IPS-20b (cell line): Measurements from ENCODE around the gene THY1.
A peak's percentile ranks its signal among the peaks of the same experiment; 100 is the strongest.
"Not testable (repeated sequence)": the region's sequence is repeated elsewhere in the genome, so short reads cannot be mapped to it uniquely, and the experiment has no call there.

ENCODE experiments used
- H3K27ac ChIP-seq: one replicate; pipeline ENCODE4 v1.5.1; 2013; ENCODE audit warnings: low read length
- H3K27me3 ChIP-seq: 2 replicates; pipeline ENCODE4 v1.6.1; 2013; ENCODE audit warnings: mild to moderate bottlenecking, low read length, inconsistent platforms; ENCODE audit not compliant: insufficient read depth
- H3K36me3 ChIP-seq: 2 replicates; pipeline ENCODE4 v1.6.1; 2013; ENCODE audit warnings: low read depth, mild to moderate bottlenecking, inconsistent platforms, low read length, moderate library complexity; ENCODE audit not compliant: insufficient read depth
- H3K4me1 ChIP-seq: 2 replicates; pipeline ENCODE4 v1.6.1; 2013; ENCODE audit warnings: mild to moderate bottlenecking, control low read depth, inconsistent platforms, low read length, moderate library complexity; ENCODE audit not compliant: insufficient read depth
- H3K4me3 ChIP-seq: 2 replicates; pipeline ENCODE4 v1.5.1; 2013; ENCODE audit warnings: mild to moderate bottlenecking, low read length, inconsistent platforms
- H3K9ac ChIP-seq: 2 replicates; pipeline ENCODE4 v1.6.1; 2013; ENCODE audit warnings: low read depth, mild to moderate bottlenecking, inconsistent platforms, low read length, moderate library complexity
- H3K9me3 ChIP-seq: 2 replicates; pipeline ENCODE4 v1.6.1; 2013; ENCODE audit warnings: mild to moderate bottlenecking, low read depth, low read length, inconsistent platforms; ENCODE audit not compliant: insufficient read depth

The THY1 gene

GRCh38 chr11:119438599-119438998 is 15.6 kb upstream of the THY1 start:
- Histone ChIP-seq H3K4me1 (peaks cover 7% of the 10 kb centered on the region), H3K36me3 (no peaks in the 10 kb centered on the region), H3K4me3 (no peak overlapping the region), H3K9ac (no peak overlapping the region), H3K27ac (no peak overlapping the region), H3K27me3 (no peaks in the 10 kb centered on the region), H3K9me3 (no peaks in the 10 kb centered on the region)

GRCh38 chr11:119437521-119437920 is 14.5 kb upstream of the THY1 start:
- H3K27ac ChIP-seq, H3K36me3 ChIP-seq, H3K4me3 ChIP-seq, H3K27me3 ChIP-seq, H3K9ac ChIP-seq, H3K9me3 ChIP-seq: not testable (repeated sequence)
- H3K4me1 ChIP-seq: peaks cover 15% of the 10 kb centered on the region

GRCh38 chr11:119436711-119437110 is 13.7 kb upstream of the THY1 start:
- Histone ChIP-seq H3K36me3 (no peaks in the 10 kb centered on the region), H3K9me3 (no peaks in the 10 kb centered on the region), H3K27ac (no peak overlapping the region), H3K4me1 (peaks cover 10% of the 10 kb centered on the region), H3K4me3 (no peak overlapping the region), H3K9ac (no peak overlapping the region), H3K27me3 (no peaks in the 10 kb centered on the region)

GRCh38 chr11:119436093-119436492 is 13.1 kb upstream of the THY1 start:
- Histone ChIP-seq H3K36me3 (no peaks in the 10 kb centered on the region), H3K9ac (no peak overlapping the region), H3K4me3 (no peak overlapping the region), H3K27me3 (no peaks in the 10 kb centered on the region), H3K27ac (no peak overlapping the region), H3K4me1 (peaks cover 9% of the 10 kb centered on the region; the same call in 1 of the 2 replicates), H3K9me3 (no peaks in the 10 kb centered on the region)

- peaks cover 13% of the 10 kb centered on the region; the same call in 1 of the 2 replicates for H3K4me1 ChIP-seq
- no peak overlapping the region for H3K4me3 ChIP-seq
- H3K36me3 ChIP-seq: no peaks in the 10 kb centered on the region
- H3K9me3 ChIP-seq: no peaks in the 10 kb centered on the region
- no peak overlapping the region for H3K27ac ChIP-seq
- no peak overlapping the region for H3K9ac ChIP-seq
- H3K27me3 ChIP-seq: no peaks in the 10 kb centered on the region
Observed at GRCh38 chr11:119434591-119435330, 11.8 kb upstream of the THY1 start.

GRCh38 chr11:119433358-119433725 is 10.4 kb upstream of the THY1 start:
- no peak overlapping the region for H3K4me3 ChIP-seq
- H3K9me3 ChIP-seq: no peaks in the 10 kb centered on the region
- peaks cover 13% of the 10 kb centered on the region; the same call in 1 of the 2 replicates for H3K4me1 ChIP-seq
- no peaks in the 10 kb centered on the region for H3K27me3 ChIP-seq
- no peak overlapping the region for H3K9ac ChIP-seq
- no peaks in the 10 kb centered on the region for H3K36me3 ChIP-seq
- H3K27ac ChIP-seq: no peak overlapping the region

GRCh38 chr11:119432484-119433357 is 9.7 kb upstream of the THY1 start:
- Histone ChIP-seq H3K27ac (no peak overlapping the region), H3K9ac (no peak overlapping the region), H3K4me1 (peaks cover 13% of the 10 kb centered on the region; the same call in 1 of the 2 replicates), H3K27me3 (no peaks in the 10 kb centered on the region), H3K36me3 (no peaks in the 10 kb centered on the region), H3K4me3 (no peak overlapping the region), H3K9me3 (no peaks in the 10 kb centered on the region)

GRCh38 chr11:119431523-119431922 is 8.6 kb upstream of the THY1 start:
- Histone ChIP-seq H3K9ac (no peak overlapping the region), H3K27ac (no peak overlapping the region)

GRCh38 chr11:119427279-119427678 is 4.3 kb upstream of the THY1 start:
- H3K4me3 ChIP-seq: no peak overlapping the region

More at GRCh38 chr11:119431523-119431922, 8.6 kb upstream of the THY1 start:
- no peaks in the 10 kb centered on the region for H3K9me3 ChIP-seq
- H3K4me3 ChIP-seq: no peak overlapping the region
- no peaks in the 10 kb centered on the region for H3K36me3 ChIP-seq
- H3K4me1 ChIP-seq: peaks cover 17% of the 10 kb centered on the region; the same call in 1 of the 2 replicates
- no peaks in the 10 kb centered on the region for H3K27me3 ChIP-seq

GRCh38 chr11:119426142-119426541 is 3.2 kb upstream of the THY1 start:
- H3K9me3 ChIP-seq: no peaks in the 10 kb centered on the region
- H3K27ac ChIP-seq: no peak overlapping the region
- no peaks in the 10 kb centered on the region; the same call in 1 of the 2 replicates for H3K27me3 ChIP-seq
- no peak overlapping the region for H3K9ac ChIP-seq
- H3K36me3 ChIP-seq: peaks cover 5% of the 10 kb centered on the region; the same call in 1 of the 2 replicates
- H3K4me1 ChIP-seq: peaks cover 24% of the 10 kb centered on the region; the same call in 1 of the 2 replicates
- H3K4me3 ChIP-seq: peak overlapping the region; percentile 34; the same call in 1 of the 2 replicates

More at GRCh38 chr11:119427279-119427678, 4.3 kb upstream of the THY1 start:
- peaks cover 21% of the 10 kb centered on the region; the same call in 1 of the 2 replicates for H3K4me1 ChIP-seq
- H3K27me3 ChIP-seq: no peaks in the 10 kb centered on the region
- H3K27ac ChIP-seq: no peak overlapping the region
- no peaks in the 10 kb centered on the region for H3K36me3 ChIP-seq
- no peaks in the 10 kb centered on the region for H3K9me3 ChIP-seq
- H3K9ac ChIP-seq: no peak overlapping the region

- Histone ChIP-seq H3K36me3 (peaks cover 18% of the 10 kb centered on the region), H3K4me3 (no peak overlapping the region), H3K9ac (no peak overlapping the region), H3K27ac (no peak overlapping the region), H3K4me1 (peaks cover 29% of the 10 kb centered on the region), H3K9me3 (no peaks in the 10 kb centered on the region), H3K27me3 (no peaks in the 10 kb centered on the region; the same call in 1 of the 2 replicates)
Observed at GRCh38 chr11:119424775-119425174, 1.8 kb upstream of the THY1 start.
